Fibroblast of skin of left biceps (primary cell): ENCODE results near the gene CCR5AS.
"Not testable (repeated sequence)": the region's sequence is repeated elsewhere in the genome, so short reads cannot be mapped to it uniquely, and the experiment has no call there.

Experiments
- DNase-seq, 2 experiments: peaks; one replicate each; pipeline ENCODE4 v3.0.0-alpha.2; 2013; ENCODE audit warnings: low read depth in 2 of 2

CCR5AS gene

GRCh38 chr3:46356276-46356675 is 50.6 kb downstream of the CCR5AS start:
- no peak for DNase-seq

- DNase-seq: no peak
These were observed 51.9 kb downstream of the CCR5AS start for GRCh38 chr3:46354984-46355383.

- no peak for DNase-seq
These were observed 52.4 kb downstream of the CCR5AS start for GRCh38 chr3:46354478-46354877.

DNA sequence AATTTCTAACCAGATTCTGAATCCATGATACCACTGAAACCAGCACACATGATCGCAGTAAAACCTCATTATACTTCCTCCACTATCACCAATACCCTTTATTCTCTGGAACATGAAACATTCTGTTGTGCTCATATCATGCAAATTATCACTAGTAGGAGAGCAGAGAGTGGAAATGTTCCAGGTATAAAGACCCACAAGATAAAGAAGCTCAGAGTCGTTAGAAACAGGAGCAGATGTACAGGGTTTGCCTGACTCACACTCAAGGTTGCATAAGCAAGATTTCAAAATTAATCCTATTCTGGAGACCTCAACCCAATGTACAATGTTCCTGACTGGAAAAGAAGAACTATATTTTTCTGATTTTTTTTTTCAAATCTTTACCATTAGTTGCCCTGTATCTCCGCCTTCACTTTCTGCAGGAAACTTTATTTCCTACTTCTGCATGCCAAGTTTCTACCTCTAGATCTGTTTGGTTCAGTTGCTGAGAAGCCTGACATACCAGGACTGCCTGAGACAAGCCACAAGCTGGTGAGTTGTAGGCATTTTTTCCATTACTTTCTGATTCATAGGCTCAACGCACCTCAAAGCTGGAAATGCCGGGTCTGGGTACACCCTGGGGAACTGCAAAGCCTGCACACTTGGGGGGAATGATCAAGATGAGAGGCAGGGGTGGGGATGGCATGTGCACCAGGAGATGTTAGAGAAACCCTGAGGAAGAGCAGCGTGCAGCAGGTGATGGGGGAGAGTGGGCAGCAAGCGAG is 53.0 kb downstream of the CCR5AS start, which contains the start of gene CCR2:
Gene CCR2 (plus strand): TSS at position 465 of the 764 bp plus-strand sequence. CDS start 3,417 bp downstream, outside the sequence.
- no peak for DNase-seq

GRCh38 chr3:46353090-46353489 is 53.8 kb downstream of the CCR5AS start:
- DNase-seq: no peak

GRCh38 chr3:46351646-46352045 is 55.2 kb downstream of the CCR5AS start:
- DNase-seq: no peak

DNA sequence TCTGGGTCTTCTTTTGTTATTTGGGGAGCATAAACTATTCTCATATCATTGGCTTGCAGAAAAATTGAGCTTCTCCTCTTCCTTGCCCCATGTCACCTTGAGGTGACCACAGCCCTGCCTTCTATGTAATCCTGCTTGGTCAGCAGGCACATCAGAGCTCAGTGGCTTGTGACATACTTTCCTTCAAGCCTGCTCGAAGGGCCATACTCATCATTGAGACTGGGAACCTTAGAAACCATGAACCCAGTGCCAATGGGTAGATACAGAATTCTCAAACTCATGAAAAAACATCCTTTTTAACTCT is 56.7 kb downstream of the CCR5AS start:
- DNase-seq: no peak

DNA sequence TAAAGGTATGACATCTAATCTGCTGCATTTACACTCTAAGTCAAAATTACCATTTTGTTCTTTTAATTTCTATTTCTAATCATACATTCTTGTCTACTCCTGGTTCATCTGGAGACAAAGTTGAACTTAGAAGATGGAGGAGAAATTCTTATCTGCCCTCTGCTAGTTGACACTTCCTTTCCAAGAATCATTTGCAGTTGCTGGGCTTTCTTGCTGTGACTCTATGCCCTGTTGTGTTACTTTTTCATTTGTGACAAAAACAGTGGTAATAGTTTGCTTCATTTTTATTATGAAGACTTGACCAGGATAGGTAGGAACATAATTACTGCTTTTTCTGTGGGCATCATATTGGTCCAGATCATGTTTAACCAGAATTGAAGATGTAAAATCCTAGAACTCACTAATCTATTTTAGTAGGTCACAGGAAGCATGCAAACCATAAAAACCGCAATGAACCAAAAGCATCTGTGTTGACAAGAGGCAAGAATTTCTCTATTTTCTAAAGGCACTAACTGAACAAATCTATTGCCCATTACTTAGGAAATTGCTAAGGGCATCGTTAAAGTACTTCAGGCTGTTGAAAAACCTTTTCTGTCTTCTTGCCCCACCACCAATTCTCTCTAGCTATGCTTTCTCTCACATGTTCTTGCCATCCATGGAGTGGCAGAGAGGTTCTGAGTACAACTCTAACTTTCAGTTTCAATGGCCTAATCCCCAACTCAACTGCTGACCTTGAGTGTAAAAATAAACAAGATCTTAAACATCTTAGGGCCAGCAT is 57.2 kb downstream of the CCR5AS start:
- no peak for DNase-seq

GRCh38 chr3:46348823-46349482 is 57.9 kb downstream of the CCR5AS start:
- DNase-seq: no peak

DNA sequence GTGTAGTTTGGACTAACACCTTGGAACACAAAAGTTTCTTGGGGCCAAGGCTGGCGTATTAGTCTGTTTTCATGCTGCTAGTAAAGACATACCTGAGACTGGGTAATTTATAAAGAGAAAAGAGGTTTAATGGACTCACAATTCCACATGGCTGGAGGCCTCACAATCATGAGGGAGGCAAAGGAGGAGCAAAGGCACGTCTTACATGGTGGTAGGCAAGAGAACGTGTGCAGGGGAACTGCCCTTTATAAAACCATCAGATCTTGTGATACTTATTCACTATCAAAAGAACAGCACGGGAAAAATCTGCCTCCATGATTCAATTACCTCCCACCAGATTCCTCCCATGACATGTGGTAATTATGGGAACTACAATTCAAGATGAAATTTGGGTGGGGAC is 62.4 kb downstream of the CCR5AS start:
- DNase-seq: no peak

GRCh38 chr3:46338840-46339239 is 68.0 kb downstream of the CCR5AS start:
- DNase-seq: no peak

DNA sequence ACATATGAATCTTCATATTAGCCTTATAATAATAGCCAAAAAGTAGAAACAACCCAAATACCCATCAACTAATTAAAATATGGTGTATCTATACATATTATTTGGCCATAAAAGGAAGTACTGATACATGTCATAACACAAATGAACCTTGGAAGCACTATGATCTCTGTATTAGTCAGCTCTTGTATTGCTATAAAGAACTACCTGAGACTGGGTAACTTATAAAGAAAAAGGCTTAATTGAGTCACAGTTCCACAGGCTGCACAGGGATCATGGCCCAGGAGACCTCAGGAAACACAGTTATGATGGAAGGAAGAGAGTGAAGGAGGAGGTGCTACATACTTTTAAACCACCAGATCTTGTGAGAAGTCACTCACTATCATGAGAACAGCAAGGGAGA is 69.0 kb downstream of the CCR5AS start:
- DNase-seq: no peak

- no peak for DNase-seq
These were observed 71.3 kb downstream of the CCR5AS start for GRCh38 chr3:46335541-46335940.

DNA sequence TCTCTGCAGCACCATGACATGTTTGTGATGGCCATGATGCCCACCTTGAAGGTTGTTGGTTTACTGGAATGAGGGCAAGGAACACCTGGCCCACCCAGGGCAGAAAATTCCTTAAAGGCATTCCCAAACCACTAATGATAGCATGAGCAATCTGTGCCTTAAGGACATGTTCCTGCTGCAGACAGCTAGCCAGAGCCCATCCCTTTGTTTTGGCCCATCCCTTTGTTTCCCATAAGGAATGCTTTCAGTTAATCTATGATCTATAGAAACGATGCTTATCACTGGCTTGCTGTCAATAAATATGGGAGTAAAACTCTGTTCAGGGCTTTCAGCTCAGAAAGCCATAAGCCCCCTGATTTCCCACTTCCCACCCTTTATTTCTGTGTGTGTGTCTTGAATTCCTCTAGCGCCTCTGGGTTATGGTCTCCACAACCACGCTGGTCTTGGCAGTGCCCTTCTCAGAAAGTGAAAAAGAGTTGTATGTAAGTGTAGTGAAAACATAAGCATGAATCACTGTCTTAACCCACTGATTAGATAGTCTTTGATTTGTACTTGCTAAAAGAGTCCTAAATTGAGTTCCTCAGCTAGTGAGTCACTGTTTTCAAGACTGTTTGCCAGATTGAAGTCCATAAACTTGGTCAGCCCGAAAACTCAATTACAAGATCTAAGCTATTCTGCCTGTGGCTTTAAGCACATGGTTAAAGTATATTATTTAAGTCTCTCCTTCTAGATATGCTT is 72.0 kb downstream of the CCR5AS start:
- no peak for DNase-seq

DNA sequence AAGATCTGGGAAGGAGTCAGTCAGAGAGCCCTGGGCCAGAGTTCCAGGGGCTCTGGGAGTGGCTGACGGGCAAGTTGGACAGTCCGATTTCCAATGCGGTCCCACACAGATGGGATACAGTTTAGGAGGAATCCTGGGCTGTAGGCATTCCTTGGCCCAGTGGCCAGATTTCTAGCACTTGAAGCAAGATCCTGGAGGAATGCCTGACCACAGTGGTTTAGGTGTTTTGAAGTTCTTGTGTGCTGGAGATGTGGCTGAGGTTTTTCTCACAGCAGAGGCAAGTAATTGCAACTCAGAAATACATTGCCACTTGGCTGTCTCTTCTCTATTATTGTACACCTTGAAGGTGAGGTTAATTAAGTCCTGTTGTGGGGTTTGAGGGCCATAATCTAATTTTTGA is 76.2 kb downstream of the CCR5AS start:
- not testable (repeated sequence) for DNase-seq

GRCh38 chr3:46325645-46326300 is 81.1 kb downstream of the CCR5AS start:
- DNase-seq: no peak

DNA sequence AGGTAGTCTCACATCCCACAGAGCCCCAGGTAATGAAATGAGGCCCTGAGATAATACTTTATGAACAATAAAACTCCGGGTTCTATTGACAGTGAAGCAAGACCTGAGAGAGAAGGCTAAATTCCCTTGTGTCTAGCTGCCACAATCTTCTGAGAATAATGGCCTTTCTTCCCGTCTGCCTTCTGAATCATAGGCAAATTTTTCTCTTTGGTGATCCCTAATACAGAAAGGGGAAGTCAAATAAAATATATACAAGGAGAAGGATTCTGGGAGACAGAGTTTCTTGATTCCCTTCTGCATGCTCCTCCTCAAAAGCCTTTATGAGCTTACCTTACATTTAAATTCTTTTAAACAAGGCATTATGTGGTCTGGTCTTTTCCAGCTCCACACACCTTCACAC is 82.8 kb downstream of the CCR5AS start:
- no peak for DNase-seq

GRCh38 chr3:46321461-46322104 is 85.3 kb downstream of the CCR5AS start:
- DNase-seq: no peak

DNA sequence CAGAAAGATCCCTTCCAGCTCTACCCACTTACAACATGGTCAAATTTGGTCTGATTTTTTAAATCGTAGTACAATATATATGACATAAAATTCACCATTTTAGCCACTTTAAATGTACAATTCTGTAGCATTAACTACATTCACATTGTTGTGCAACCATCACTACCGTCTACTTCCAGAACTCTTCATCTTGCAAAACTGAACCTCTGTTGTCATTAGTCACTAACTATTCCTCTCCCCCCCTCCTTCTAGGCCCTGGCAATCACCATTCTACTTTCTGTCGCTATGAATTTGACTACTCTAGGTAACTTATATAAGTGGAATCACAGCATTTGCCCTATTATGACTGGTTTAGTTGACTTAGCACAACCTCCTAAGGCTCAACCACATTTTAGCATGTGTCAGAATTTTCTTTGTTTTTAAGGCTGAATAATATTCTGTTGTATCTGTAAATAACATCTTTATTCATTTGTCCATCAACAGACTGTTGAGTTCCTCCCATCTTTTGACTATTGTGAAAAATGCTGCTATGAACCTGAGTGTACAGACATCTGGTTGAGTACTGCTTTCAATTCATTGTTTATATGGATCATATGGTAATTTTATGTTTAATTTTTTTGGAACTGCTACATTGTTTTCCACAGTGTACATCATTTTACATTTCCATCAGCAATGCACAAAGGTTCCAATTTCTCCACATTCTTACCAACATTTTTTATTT is 88.5 kb downstream of the CCR5AS start:
- DNase-seq: no peak

GRCh38 chr3:46316206-46316605 is 90.7 kb downstream of the CCR5AS start:
- DNase-seq: no peak
